OCI-LY1 (cell line): ENCODE results near the gene TMEM88.

Experiments
- CTCF ChIP-seq: fragments of 200-600 bp; sonication (generic), shearing (Covaris generic); IDR thresholded peaks from 2 replicates; pipeline ENCODE4 v1.5.1; 2017; ENCODE audit warnings: mild to moderate bottlenecking, antibody characterized with exemption, low read length, moderate library complexity, mixed read lengths
- EZH2 ChIP-seq: fragments of 200-600 bp; sonication (generic), shearing (Covaris generic); IDR thresholded peaks from 2 replicates; pipeline ENCODE4 v1.8.0; 2017; ENCODE audit warnings: borderline replicate concordance, mixed run types, mild to moderate bottlenecking, antibody characterized with exemption, low read length, moderate library complexity, mixed read lengths

DNA sequence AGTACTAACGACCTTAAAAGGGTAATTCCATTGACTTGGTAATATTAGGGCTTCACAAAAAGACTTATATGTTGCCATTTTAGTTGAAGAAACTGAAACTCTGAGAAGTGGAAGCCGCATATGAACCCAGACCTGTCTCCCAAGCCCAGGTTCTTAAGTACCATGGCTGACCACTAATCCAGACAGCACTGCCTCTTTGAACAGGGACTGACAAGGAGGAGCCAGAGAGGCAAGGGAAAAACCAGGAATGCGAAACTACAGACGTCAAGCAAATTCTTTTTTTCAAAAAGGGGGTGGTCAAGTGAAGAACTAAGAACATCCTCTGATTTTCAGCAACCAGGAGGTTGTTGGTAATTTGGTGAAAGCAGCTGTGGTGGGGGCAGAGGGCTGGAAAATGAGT, 18.2 kb downstream of the TMEM88 start:
- TF ChIP-seq CTCF (no peak), EZH2 (no peak)
